Epithelial cell of esophagus (primary cell): ENCODE measurements around the gene SERPIND1.
"Not testable (repeated sequence)": the region's sequence is repeated elsewhere in the genome, so short reads cannot be mapped to it uniquely, and the experiment has no call there.

Experiments
- DNase-seq: peaks from one replicate; pipeline ENCODE4 v3.0.0; 2010; ENCODE audit warnings: low read depth
- H3K4me3 ChIP-seq: 2 replicates; pipeline ENCODE4 v1.5.1; 2011; ENCODE audit warnings: mild to moderate bottlenecking, low read length, control low read depth
- TF ChIP-seq, protein P1 (sequence below): IDR thresholded peaks from 2 replicates; pipeline ENCODE4 v1.5.1; 2011; ENCODE audit warnings: low read depth, mild to moderate bottlenecking, low read length, control low read depth, inconsistent platforms; ENCODE audit not compliant: insufficient read depth; ENCODE audit errors: missing control alignments

Gene SERPIND1

DNA sequence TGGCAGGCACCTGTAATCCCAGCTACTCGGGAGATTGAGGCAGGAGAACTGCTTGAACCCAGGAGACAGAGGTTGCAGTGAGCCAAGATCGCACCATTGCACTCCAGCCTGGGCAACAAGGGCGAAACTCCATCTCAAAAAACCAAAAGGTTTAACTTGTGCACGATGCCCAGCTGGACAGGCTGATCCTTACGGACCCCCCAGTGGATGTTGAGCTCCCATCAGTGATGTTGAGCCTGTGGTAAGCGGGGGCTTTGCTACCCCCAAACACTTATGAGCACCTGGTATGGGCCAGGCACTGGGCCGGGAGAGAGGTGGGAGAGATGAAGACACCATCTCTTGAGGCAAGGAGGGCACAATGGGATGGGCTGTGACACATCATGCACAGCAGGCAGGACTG lies 7.4 kb upstream of the SERPIND1 start:
- TF ChIP-seq, protein P1, sequence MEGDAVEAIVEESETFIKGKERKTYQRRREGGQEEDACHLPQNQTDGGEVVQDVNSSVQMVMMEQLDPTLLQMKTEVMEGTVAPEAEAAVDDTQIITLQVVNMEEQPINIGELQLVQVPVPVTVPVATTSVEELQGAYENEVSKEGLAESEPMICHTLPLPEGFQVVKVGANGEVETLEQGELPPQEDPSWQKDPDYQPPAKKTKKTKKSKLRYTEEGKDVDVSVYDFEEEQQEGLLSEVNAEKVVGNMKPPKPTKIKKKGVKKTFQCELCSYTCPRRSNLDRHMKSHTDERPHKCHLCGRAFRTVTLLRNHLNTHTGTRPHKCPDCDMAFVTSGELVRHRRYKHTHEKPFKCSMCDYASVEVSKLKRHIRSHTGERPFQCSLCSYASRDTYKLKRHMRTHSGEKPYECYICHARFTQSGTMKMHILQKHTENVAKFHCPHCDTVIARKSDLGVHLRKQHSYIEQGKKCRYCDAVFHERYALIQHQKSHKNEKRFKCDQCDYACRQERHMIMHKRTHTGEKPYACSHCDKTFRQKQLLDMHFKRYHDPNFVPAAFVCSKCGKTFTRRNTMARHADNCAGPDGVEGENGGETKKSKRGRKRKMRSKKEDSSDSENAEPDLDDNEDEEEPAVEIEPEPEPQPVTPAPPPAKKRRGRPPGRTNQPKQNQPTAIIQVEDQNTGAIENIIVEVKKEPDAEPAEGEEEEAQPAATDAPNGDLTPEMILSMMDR = no peak
- no peak for DNase-seq
- H3K4me3 ChIP-seq = no peak overlapping the region

DNA sequence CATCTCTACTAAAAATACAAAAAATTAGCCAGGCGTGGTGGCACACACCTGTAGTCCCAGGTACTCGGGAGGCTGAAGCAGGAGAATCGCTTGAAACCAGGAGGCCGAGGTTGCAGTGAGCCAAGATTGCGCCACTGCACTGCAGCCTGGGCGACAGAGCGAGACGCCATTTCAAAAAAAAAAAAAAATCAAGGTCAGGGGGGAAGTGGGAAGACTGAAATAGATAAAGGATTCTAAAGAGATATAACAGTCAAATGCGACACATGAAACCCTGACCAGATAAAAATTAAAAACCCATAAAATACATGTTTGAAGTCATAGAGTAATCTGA lies 4.5 kb upstream of the SERPIND1 start:
- DNase-seq, H3K4me3 ChIP-seq: not testable (repeated sequence)

DNA sequence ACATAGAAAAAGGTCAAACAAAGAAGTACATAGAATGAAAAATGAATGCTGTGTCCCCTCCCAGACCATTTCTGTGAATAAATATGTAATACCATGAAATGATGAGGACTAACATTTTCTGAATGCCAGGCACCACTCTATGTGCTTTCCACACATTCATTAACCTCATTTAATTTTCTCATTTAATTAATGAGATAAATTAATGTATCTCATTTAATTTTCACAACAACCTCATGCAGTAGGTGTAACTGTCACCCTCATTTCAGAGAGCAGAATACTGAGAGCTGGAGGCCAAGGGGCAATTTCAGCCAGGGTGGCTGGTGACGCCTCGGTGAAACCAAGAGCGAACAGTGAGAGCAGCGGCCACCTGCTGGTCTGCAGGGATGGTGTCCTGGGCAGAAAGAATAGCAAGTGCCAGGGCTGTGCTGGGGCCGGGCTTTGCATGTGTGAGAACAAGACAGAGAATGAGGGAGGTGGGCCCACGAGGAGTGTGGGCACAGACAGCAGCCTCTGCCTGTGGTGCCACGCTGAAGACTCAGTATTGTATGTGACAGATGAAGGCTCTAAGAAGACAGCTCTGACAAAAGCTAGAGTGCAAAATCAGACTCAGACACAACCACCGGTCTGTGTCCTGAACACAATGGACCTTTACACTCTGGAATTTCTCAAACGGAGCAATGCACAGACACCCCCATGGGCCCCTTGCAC lies 1.8 kb upstream of the SERPIND1 start:
- DNase-seq = no peak
- H3K4me3 ChIP-seq = no peak overlapping the region
- TF ChIP-seq, protein P1 = peak; percentile 16

DNA sequence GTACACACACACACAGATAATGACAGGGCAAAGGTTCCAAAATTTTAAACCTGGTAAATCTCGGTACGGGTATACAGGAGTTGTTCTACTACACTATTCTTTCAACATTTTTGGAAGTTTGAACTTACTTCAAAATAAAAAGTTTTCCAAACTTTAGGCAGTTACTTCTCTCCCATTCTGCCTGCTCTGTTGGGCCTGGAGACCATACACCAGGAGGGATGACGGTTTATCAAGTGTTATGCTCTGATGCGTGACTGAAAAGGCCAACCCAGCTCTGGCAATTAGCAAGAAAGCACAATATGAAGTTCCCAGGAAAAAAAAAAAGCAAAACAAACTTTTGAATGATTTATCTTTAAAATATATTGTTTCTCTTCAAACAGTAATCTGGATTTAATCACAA lies 969 bp downstream of the SERPIND1 start:
- DNase-seq = no peak
- TF ChIP-seq, protein P1 = no peak
- no peak overlapping the region for H3K4me3 ChIP-seq

DNA sequence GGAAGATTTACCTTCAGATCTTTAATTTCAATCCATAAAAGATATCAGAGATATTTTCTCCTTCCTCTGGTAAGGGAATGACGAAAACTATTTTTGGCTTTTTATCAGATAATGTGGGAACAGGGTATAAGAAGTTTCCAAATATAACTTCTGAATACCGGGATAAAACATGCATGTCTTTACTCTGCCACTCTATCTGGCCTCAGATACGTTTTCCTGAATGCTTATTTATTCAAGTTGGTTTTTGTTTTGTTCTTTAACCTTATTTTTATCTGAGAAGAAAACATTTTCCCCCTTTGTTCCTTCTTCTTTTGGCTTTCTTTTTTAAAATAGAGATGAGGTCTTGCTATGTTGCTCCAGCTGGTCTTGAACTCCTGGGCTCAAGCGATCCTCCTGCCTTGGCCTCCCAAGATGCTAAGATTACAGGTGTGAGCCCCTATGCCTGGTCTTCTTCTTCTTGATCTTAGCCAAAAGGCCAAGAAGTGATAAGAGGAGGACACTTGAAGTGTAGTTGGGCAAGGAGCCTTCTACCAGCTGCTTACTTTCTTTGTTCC lies 1.5 kb downstream of the SERPIND1 start:
- H3K4me3 ChIP-seq = no peak overlapping the region

DNA sequence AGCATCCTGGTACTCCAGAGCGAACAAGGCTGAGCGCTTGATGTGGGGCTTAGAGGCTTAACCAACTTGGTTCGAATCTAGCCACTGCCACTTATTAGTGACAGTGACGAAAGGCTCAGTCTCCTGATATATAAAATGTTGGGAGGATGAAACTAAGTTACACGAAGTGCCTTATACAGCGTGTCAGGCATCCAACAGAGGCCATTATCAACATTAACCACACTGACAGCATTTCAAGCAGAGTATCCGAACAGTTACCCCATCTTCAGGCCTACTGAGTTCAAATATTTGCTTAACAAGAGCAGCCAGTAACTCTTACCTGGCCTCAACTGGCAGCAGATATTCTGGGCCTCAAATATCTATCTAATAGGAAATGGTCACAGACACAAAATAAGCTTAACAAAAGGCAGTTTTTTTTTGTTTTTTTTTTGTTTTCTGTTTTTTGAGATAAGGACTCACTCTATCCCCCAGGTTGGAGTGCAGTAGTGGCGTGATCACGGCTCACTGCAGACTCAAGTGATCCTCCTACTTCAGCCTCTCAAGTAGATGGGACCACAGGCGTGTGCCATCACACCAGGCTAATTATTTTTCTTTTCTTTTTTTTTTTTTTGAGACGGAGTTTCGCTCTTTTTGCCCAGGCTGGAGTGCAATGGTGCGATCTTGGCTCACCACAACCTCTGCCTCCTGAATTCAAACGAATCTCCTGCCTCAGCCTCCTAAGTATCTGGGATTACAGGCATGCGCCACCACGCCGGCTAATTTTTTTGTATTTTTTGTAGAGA lies 2.9 kb downstream of the SERPIND1 start:
- TF ChIP-seq, protein P1 = no peak
- DNase-seq = no peak
- H3K4me3 ChIP-seq = no peak overlapping the region

More for the DNA sequence above, 1.5 kb downstream of the SERPIND1 start:
- TF ChIP-seq, protein P1 = no peak
- no peak for DNase-seq

DNA sequence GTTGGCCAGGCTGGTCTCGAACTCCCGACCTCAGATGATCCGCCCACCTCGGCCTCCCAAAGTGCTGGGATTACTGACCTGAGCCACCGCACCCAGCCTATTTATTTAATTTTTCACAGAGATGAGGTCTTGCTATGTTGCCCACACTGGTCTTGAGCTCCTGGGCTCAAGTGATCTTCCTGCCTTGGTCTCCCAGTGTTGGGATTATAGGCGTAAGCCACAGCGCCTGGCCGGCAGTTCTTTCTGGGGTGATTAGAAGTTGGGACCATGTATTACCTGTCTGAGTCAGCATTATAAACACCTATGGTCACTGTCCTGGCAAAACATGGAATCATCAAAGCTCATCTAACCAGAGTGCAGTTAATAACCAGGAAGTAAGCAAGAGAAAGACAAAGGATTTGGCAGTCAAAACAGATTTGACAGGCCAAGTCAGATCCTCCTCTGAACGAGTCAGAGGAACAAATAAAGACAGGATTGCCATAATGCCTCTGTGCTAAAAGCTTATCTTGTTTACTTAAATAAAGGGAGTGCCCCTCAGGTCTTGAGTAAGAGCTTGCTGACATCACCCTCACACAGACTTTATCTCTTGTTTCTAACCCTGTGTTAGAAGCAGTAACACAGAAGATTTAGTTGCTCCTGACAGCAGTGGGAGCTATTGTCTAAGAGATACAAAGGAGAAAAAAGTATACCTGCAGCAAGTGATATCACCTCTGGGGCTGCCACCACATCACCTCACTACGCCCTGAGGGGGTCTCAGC lies 3.7 kb downstream of the SERPIND1 start:
- TF ChIP-seq, protein P1 = peak; percentile 39
- H3K4me3 ChIP-seq = no peak overlapping the region
- DNase-seq = peak; percentile 97
